ENCODE results near the gene CST8. TPM values are rescaled to one million over a fixed set of nuclear protein-coding genes. Genes with fewer than 3 reads are reported as not detected.

Gene CST8
- total and polyA plus RNA-seq, 11 donors: not detected

DNA sequence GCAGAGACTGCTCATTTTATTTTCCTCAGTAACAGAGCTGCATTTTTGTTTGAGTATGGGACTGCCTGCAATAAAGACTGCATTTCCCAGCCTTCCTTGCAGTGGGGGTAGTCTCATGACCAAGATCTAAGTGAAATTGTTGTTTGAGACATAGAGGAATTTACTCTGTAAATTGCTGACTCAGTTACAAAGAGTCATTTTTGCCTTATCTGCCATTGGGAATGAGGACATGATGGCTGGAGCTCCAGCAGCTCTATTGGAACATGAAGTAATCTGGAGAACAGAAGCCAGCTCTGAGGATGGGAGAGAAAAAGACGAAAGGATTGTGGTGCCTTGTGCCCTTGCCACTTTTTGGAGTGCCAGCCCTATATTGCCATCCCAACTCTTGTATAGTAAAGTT, 36.1 kb upstream of the CST8 start:
- Histone ChIP-seq H3K4me3 (no peak overlapping the region), H3K36me3 (no peaks in the 10 kb centered on the region), H3K27ac (no peak overlapping the region), H3K9me3 (no peaks in the 10 kb centered on the region), H3K27me3 (peaks cover 0 to 21% (median 0%) of the 10 kb centered on the region in 9 donors), H3K4me1 (no peaks in the 10 kb centered on the region)
- ATAC-seq (no peak), DNase-seq (no peak)
- TF ChIP-seq, protein P1, sequence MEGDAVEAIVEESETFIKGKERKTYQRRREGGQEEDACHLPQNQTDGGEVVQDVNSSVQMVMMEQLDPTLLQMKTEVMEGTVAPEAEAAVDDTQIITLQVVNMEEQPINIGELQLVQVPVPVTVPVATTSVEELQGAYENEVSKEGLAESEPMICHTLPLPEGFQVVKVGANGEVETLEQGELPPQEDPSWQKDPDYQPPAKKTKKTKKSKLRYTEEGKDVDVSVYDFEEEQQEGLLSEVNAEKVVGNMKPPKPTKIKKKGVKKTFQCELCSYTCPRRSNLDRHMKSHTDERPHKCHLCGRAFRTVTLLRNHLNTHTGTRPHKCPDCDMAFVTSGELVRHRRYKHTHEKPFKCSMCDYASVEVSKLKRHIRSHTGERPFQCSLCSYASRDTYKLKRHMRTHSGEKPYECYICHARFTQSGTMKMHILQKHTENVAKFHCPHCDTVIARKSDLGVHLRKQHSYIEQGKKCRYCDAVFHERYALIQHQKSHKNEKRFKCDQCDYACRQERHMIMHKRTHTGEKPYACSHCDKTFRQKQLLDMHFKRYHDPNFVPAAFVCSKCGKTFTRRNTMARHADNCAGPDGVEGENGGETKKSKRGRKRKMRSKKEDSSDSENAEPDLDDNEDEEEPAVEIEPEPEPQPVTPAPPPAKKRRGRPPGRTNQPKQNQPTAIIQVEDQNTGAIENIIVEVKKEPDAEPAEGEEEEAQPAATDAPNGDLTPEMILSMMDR (IDR thresholded peaks at IDR 0.05): no peak
- no peak for TF ChIP-seq POLR2A (IDR thresholded peaks at IDR 0.05)
- 87 to 97% (median 94%) methylated on average over 1 of the region's 1 CpG for WGBS, 4 donors
- intact Hi-C loops (cut with DNase I): no loop called here

DNA sequence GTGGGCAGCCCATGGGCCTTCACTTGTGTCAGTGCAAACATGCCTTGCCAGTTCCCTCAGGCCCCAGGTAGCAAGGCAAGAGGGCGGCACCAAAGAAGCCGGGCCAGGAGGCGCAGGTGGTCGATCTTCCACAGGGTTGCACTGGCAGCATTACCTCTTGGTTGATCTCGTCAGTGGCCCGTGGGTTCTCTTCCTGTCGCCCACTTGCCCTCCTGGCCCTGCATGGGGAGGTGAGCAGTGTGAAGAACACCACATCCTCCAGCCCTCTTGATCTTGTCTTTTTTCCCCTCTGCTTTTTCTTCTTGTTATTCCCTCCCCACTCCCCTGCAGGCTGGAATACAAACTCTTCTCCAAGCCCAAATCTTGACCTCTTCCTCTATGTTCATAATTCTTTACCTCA, 35.3 kb upstream of the CST8 start:
- H3K9me3 ChIP-seq: no peaks in the 10 kb centered on the region
- no peak overlapping the region for H3K27ac ChIP-seq
- TF ChIP-seq, protein P1 (IDR thresholded peaks at IDR 0.05): no peak
- TF ChIP-seq POLR2A (IDR thresholded peaks at IDR 0.05): no peak
- intact Hi-C loops (cut with DNase I): no loop called here
- no peak overlapping the region for H3K4me3 ChIP-seq
- H3K36me3 ChIP-seq: no peaks in the 10 kb centered on the region
- WGBS, 4 donors: 87 to 91% (median 90%) methylated on average over 7 of the region's 7 CpGs
- peaks cover 0 to 23% (median 0%) of the 10 kb centered on the region in 9 donors for H3K27me3 ChIP-seq
- no peak for ATAC-seq
- no peaks in the 10 kb centered on the region for H3K4me1 ChIP-seq
- no peak for DNase-seq

DNA sequence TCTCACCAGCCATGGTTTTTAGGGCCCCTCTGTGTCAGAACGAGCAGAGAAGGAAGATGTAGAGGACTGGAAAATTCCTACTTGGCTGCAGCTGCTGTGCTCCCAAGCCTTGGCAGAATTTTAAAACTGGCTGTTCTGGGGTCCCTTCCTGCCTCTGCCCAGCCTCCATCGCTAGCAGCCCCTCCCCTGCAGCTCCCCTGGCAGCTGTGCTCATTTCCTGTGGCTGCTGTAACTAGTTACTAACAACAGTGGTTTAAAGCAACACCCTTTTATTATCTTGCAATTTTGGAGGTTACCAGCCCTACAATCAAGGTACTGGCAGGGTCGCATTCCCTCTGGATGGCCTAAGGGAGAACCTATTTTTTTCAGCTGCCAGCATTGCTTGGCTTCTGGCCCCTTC, 34.5 kb upstream of the CST8 start:
- no peaks in the 10 kb centered on the region for H3K4me1 ChIP-seq
- peaks cover 0 to 30% (median 0%) of the 10 kb centered on the region in 9 donors for H3K27me3 ChIP-seq
- ATAC-seq: no peak
- no peak for TF ChIP-seq POLR2A (IDR thresholded peaks at IDR 0.05)
- TF ChIP-seq, protein P1 (IDR thresholded peaks at IDR 0.05): no peak
- no peak overlapping the region for H3K4me3 ChIP-seq
- no peaks in the 10 kb centered on the region for H3K36me3 ChIP-seq
- H3K9me3 ChIP-seq: no peaks in the 10 kb centered on the region
- 45 to 60% (median 52%) methylated on average over 3 of the region's 3 CpGs for WGBS, 4 donors
- H3K27ac ChIP-seq: no peak overlapping the region
- intact Hi-C loops (cut with DNase I): no loop called here
- no peak for DNase-seq

GRCh38 chr20:23456873-23457272, 34.0 kb upstream of the CST8 start:
- ATAC-seq: no peak
- Histone ChIP-seq H3K27ac (no peak overlapping the region), H3K36me3 (no peaks in the 10 kb centered on the region), H3K4me1 (no peaks in the 10 kb centered on the region), H3K9me3 (no peaks in the 10 kb centered on the region), H3K4me3 (no peak overlapping the region), H3K27me3 (peaks cover 0 to 30% (median 0%) of the 10 kb centered on the region in 9 donors)
- 83 to 86% (median 85%) methylated on average over 7 of the region's 7 CpGs for WGBS, 4 donors
- intact Hi-C loops (cut with DNase I): no loop called here
- TF ChIP-seq POLR2A (IDR thresholded peaks at IDR 0.05): no peak
- TF ChIP-seq, protein P1 (IDR thresholded peaks at IDR 0.05): no peak
- DNase-seq: no peak
